Measurements from ENCODE around the gene COL5A2.

COL5A2 gene

GRCh38 chr2:189179570-189179950 is at the start of gene COL5A2:
COL5A2 (minus strand) TSS chr2:189179761; CDS start chr2:189179604, 157 bp downstream.
- DNase-seq = no peak

- no peak for DNase-seq
Measured at GRCh38 chr2:189226017-189226416, 46.5 kb upstream of the COL5A2 start.

DNA sequence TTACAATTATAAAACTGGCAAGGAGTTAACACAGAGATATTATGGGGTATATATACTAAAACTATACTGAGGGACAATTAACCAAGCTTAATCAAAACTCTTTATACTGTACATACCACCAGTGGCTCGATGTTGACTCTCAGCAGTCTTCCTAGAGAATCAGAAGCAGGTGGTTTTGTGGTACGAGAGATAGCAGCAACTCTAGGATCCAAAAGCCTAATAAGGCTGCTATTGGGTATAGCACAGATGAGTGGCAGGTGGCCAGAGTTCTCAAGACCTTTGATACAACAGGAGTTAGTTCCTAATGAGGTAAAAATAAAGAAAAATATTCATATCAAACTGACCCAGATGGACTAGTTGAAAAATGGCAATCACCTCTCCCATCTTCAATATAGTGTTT is 45.5 kb upstream of the COL5A2 start:
- DNase-seq = no peak

DNA sequence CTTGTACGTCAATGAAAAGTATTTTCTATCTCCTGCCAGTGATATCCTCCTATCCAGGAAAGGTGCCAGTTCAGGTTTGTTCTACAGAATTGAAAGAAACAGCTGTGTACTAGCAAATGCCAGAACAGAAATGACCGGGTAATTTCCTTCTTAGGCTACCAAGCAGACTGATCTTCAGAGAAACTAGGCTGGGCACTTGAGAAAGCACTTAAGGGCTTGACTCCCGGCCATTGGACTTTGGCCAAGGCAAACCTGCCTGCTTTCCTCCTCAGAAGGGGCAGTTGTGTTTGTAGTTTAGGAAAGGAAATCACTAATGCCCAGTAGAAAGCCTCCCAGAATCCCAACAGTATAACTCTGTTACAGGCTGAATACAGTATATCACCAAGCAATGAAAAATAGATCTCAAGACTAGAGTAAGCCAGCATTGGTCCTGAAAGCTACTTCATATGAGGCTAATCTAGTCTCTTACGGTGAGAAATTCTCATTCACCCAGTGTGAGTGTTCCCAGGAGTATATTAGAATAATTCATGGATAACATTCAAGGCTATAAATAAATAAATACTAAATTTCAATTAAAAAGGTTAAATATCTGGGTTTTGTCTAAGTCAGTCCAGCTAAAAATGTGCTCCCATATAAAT is 43.0 kb upstream of the COL5A2 start:
- DNase-seq = no peak

GRCh38 chr2:189221811-189222467 is 42.4 kb upstream of the COL5A2 start:
- no peak for DNase-seq

DNA sequence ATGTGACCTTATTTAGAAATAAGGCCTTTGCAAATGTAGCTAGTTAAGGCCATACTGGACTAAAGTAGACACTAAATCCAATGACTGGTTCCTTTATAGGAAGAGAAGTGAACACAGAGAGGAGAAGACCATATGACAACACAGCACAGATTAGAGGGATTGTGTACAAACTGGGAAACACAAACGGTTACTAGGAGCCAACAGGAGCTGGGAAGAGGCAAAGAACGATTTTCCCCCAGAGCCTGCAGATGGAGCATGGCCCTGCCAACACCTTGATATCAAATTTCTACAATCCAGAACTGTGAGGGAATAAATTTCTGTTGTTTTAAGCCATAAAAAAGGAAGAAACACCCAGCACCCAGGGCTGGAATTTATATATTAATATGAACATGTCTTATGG is 38.7 kb upstream of the COL5A2 start:
- no peak for DNase-seq

DNA sequence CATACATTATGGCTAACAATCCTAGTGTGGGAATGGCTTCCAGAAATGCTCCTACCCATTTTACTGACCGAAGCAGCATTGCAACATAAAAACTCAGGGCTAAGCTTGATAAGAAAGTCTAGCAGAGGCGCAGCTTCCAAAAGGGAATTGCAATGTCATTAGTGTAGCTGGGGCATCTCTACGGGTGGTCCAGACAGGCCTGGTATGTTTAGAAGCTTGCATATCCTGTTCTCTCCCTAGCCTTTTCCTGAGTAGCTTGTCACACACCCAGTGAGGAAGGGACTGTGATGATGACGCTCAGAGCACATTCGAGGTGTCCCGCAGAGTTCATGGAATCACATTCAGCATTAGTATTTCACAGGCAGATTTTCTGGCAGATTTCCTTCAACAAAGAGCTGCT is 38.0 kb upstream of the COL5A2 start:
- no peak for DNase-seq

DNA sequence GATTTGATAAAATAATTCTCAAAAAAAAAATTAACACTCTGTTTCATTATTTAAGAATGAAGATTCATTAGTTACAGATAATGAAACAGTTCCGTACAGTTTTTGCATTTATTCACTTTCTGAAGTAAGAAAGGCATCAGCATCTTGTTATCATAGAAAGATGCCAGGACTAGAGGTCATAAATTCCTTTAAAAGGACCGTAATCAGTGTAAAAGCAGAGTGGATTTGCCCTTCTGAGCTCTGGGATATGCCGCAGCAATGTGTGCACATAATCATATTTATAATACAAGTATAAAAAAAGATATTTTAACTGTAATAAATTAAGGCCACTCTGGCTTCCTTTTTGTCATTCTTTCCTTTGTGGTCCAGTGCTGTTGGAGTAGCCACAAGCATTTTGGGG is 37.5 kb upstream of the COL5A2 start:
- no peak for DNase-seq

- no peak for DNase-seq
Measured at GRCh38 chr2:189214484-189214883, 34.9 kb upstream of the COL5A2 start.

DNA sequence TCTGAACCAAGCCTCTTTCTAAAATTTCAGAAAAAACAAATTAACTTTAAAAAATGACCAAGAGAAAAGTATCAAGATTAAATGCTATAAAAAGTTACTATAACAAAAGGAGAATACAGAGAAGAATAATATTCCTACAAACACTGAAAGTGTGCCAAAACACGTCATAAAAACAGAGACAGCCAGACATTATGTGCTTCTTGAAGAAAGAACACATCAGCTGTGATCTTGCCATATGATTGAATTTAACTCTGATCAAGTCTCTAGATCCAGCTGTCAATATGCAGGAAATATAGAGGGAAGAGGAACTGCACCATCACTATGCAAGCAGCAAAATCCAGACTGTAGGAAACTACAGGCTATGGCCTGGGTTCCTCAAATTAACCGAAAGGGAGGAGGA is 33.7 kb upstream of the COL5A2 start:
- DNase-seq = no peak

GRCh38 chr2:189210250-189211087 is 30.9 kb upstream of the COL5A2 start:
- DNase-seq = no peak

GRCh38 chr2:189208254-189208653 is 28.7 kb upstream of the COL5A2 start:
- DNase-seq = no peak

DNA sequence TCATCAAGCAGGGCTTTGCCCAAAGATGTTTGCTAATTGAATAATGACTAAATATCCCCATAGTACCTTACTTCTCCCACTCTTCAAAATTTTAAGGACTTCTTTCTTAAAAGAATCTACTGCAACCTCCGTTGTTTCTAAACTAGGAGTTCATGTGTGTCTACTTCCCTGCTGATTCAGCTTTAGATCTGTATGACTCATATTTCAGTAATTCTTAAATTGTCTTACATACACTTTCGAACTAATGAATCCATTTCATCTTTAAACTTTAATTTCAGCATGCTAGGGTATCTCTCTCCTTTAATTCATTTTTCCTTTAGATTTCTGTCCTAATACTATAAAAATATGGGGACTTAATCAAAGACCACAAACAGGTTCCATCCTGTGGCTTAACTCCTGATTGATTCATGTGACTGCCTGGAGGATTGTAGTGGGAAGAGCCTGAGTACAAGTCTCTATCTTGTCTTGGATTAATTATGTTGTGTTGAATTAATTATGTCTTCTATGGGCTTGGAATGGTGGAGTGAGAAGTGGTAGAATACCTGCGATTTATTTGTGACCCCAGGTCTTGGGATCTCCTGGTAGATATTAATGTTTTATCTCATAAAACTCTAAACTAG is 24.9 kb upstream of the COL5A2 start:
- DNase-seq = no peak

GRCh38 chr2:189203177-189203799 is 23.7 kb upstream of the COL5A2 start:
- DNase-seq = no peak

DNA sequence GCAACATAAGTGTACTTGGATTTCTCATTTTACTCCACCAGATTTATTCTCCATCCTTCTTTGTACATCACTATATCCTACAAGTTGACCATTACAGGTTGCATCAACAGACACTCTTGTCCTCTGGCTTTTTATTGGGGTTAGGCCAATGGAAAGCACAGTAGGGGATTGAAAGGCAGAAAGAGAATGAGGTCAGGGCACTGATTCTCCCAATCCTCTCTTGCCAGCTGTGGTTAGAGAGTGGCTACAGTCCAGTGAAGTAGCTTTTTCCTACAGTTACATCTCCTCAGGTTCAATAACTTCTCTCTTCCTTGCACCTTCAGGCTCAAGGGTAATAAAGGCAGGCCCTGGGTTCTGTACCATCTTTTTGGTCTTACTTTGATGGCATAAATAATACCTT is 20.2 kb upstream of the COL5A2 start:
- DNase-seq = no peak

GRCh38 chr2:189192766-189193165 is 13.2 kb upstream of the COL5A2 start:
- DNase-seq = no peak

- DNase-seq = no peak
Measured at GRCh38 chr2:189191766-189192165, 12.2 kb upstream of the COL5A2 start.

- no peak for DNase-seq
Measured at GRCh38 chr2:189190685-189191084, 11.1 kb upstream of the COL5A2 start.

DNA sequence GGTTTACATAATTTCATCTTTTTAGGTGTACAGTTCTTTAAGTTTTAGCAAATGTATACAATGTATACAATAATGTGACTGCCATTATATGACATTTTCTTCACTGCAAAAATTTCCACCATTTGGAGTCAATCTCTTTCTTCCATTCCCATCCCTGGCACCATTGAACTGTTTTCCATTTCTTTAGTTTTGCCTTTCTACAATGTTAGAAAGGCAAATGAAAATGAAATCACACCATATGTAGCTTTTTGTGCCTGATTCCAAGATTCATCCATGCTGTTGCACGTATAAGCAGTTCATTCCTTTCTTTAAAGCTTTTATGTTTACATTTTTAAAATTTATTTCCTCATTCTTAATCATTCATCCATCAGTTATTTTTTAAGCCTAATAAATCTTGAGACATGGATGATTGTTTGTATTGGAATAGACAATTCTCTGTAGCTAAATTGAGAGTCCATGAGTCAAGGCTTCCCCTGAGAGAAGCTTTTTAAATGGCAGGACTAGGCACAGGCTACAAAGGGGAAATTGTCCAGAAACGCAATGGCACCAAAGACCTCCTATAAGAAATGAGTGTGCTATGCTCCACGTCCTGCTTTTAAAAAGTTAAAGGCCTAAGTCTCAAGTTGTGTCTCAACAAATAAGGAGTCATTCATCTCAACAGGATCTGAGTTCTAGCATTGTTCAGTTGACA is 8.7 kb upstream of the COL5A2 start:
- DNase-seq = no peak

GRCh38 chr2:189183170-189183569 is 3.6 kb upstream of the COL5A2 start:
- DNase-seq = no peak

DNA sequence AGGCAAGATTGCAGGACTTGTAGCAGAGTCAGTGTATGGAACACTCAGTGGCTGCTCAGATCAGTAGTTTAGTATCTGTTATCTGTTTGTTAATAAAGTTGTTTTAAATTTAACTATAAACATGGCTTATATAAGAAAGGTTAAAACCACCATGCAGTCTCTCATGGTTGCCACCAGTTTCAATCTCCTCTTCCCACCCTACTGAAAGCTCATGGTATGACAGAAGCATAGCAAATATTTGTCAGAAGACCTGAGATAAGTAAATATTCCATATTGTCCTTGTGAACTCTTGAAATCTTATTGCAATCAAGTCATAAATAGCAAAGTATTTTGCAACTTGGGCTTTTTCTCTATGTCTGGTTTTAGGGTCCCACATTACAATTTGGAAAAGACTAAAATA is 2.1 kb upstream of the COL5A2 start:
- DNase-seq = no peak

GRCh38 chr2:189178726-189179569 is 613 bp downstream of the COL5A2 start:
- no peak for DNase-seq
